Activated naive CD4-positive, alpha-beta T cell treated with anti-CD3 and anti-CD28 coated beads, Interleukin-2, amount 50 U/mL, for 16 hours (primary cell): ENCODE results near the gene RPTOR.
A peak's percentile ranks its signal among the peaks of the same experiment; 100 is the strongest.
"Not testable (repeated sequence)": the region's sequence is repeated elsewhere in the genome, so short reads cannot be mapped to it uniquely, and the experiment has no call there.

Source experiments
- DNase-seq: peaks from one replicate; pipeline ENCODE4 v3.0.0-alpha.2; 2020

RPTOR gene

DNA sequence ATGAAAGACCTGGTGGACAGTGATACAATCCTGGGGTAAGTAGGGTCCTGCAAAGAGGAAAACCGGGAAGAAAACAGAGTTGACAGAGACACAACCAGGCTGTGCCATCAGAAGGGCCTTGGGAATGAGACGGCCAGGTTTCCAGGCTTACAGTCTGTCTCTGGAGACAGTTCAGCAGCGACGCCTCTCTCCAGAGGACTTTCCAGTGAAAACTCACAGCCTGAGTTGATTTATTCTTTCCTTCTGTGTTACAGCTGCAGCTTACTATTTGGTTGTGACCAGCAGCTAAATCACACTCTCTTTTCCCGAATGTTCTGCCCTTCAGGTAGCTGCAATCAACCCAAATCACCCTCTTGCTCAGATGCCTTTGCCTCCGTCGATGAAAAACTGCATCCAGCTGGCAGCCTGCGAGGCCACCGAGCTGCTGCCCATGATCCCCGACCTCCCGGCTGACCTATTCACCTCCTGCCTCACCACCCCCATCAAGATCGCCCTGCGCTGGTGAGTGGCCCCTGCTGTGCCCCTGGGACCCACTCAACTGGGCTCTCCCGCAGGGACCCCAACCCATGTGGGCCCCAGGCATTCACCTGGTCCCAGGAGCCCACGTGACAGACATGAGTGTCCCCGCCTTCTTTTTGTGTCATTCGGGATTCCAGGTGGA lies 209.2 kb downstream of the RPTOR start:
- DNase-seq = no peak

DNA sequence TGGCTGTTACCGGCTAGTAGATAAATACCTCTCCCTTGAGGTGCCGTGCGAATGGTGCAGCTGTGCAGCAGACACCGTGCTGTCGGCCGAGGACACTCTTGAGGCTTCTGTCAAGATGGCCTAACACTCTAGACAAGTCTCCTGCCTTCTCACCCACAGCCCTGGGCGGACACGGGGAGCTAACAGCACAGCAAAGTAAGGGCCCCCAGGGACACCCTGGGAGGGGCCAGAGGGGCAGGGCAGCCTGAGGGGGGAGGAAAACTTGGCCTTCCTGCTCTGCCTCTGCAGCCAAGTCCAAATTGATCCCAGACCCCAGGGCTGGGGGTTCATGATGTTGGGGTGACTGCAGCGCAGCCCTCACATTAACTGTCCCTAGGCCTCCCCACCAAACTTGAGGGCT lies 210.2 kb downstream of the RPTOR start:
- DNase-seq = no peak

DNA sequence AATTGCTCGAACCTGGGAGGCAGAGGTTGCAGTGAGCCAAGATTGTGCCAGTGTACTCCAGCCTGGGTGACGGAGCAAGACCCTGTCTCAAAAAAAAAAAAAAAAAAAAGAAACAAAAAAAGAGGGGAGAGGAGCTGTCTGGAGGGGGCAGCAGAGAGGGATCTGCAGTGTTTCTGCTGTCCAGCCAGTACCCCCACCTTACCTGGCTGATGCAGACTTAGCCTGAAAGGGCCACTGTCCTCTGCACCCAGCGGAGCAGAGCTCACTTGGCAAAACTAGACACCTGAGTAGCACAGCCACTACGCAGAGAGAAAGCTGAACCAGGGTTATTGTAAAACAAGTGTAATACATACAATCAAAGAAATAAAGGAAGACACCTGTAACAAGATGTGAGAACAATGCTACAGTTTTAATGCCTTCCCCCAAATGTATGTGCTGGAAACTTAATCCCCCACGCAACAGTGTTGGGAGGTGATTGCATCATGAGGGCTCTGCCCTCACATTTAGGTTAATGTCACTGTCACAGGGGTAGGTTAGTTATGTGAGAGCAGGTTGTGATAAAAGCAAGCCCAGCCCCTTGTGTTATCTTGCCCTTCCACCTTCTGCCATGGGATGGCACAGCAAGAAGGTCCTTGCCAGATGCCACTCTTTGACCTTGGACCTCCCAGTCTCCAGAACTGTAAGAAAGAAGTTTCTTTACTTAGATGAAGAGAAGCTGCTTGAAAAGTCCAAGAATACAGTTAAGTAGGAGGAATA lies 211.2 kb downstream of the RPTOR start:
- no peak for DNase-seq

DNA sequence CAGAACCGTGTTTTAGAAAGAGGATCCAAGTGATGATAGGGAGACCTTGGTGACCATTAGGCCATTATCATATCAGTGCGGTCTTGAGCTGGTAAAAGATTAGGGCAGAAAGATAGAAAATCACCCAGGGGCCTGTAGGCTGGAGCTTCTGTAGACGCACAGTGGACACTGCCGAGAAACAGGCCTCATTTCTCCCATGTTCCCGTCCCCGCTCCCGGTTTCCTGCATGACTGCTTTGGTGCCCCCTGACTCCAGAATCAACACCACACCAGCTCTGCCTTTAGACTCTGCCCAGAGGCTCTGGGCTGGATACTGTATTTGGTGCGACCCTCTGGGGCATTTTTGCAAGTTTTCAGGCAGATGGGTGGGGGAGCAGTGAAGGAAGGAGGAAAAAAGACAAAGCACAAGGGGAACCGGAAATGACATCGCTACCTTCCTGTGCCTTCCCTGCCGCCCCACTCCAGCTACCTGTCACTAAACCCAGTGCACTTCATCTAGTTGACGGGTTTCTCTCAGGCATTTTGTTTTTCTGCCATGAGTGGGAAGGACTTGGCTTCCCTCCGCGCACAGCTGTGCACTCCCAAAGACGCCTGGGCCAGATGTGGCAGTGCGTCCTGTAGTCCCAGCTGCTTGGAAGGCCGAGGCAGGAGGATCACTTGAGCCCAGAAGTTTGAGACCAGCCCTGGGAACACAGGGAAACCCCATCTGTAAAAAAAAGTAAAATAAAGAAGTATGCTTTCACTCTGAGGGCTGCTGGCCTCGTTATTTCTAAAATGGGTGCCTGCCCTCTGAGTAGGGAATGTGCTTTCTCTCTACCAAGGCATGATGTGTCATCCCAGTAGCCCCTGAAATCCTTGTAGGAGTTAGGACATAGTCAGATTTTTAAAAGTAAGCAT lies 214.1 kb downstream of the RPTOR start:
- no peak for DNase-seq

DNA sequence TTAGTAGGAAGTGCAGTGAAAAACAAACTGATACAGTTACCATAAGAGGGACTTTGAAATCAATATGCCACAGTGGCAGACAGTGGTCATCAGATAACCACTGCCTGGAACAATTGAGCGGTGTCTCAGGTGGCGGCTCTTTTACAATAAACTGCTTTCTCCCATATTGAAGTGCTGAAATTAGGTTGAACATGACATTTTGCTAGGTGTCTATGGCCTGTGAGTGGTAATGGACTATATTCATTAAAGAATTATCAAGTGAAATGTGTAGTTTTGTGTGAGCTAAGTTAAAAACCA lies 214.7 kb downstream of the RPTOR start:
- DNase-seq = no peak

DNA sequence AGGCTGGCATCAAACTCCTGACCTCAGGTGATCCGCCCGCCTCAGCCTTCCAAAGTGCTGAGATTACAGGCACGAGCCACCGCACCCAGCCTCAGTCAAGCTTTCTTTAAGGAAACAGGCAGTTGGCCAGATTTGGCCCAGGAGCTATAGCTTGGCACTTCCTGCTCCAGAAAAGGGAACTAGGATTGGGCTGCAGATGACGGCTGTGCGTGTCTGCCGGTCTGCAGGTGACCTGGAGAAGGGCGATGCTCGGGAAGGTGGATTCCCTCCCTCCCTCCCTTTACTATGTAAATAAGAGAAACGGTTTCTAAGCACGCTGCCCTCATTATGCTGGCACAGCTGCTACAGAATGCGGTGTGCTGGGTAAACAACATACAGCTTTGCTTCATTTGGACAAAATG lies 215.9 kb downstream of the RPTOR start:
- no peak for DNase-seq

DNA sequence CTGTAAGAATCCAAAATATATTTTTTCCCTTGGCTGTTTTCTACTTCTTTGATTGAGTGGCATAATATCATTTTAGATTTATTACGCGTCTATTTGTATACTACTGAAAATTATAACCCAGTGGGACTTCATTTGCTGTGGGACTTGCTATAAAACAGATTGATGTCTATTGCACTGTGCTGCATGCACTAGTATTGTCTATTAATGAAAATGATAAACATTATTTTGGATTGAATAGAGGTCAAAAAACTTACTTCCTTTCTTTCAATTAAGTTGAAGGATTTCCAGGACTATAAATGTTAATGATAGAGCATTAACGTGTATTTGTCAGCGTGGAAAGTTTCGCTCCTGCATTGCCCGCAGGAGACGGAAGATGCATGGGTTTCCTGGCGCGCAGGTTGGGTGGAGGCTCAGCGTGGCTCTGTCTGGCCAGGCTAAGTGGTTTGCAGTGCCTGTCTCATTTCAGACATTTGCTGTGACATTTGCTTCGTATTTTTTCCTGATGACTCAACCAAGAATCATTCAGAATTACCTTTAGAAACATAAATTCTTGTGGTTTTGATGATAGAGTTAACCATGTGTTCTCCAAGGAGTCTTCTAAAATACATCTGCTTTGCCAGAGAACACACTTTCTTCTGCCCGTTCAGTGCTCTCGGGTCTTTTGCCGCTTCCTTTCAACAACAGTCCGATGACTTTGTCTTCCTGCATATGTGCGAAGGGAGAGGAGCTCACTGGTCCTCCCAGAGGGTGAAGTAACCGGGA lies 216.7 kb downstream of the RPTOR start:
- peak; percentile 76 for DNase-seq

DNA sequence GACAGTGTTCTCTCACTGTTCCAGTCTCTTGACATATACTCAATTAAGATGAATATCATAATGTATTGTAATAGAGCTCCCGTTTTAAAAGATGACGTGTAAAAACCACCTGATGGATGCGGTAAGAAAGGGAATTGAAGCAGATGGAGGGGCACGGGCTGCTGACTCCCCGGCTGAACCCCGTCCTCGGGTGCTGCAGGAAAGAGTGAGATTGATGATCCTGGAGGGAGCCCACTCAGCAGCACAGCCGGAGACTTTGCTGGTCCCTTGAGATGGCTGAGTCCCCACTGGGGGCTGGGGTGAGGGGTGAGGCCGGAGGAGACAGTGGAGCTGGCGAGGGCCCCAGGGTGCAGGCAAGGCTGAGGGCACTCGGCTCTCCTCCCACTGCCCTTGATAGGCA lies 217.4 kb downstream of the RPTOR start:
- DNase-seq = no peak

DNA sequence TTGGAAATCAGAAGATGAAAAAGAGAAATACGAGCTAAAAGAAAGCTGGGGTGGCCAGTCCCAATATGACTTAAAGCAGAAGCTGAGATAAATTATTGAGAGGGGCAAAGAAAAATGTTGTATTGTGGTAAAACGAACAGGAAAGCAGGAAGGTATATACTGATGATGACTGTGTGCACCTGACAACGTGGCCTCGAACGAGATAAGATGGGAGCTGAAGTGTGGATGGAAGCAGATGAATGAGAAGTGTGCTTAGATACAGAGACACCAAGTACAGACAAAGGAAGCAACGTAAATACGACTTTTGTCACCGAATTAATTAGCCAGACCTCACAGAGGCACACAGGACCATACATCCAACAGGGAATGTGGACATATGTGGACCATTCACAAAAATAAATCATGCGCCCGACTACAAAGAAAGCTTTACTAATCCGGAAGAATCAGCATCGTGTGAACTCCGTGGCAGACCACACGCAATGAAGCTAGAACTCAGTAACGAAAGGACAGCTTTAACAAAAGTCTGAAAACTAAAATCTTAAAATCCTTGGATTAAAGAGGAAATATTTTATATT lies 218.7 kb downstream of the RPTOR start:
- no peak for DNase-seq

DNA sequence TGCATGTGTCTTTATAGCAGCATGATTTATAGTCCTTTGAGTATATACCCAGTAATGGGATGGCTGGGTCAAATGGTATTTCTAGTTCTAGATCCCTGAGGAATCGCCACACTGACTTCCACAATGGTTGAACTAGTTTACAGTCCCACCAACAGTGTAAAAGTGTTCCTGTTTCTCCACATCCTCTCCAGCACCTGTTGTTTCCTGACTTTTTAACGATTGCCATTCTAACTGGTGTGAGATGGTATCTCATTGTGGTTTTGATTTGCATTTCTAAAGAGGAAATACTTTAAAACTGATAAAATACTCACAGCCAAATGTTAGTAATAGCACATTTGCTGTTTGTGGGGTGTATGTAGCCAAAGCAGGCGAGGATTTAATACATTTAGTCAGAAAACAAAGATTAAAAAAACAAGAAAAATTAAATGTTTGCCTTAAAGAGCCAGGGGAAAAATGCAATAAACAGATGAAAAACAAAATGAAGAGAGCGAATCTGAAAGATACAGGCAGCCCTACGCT lies 220.0 kb downstream of the RPTOR start:
- not testable (repeated sequence) for DNase-seq

DNA sequence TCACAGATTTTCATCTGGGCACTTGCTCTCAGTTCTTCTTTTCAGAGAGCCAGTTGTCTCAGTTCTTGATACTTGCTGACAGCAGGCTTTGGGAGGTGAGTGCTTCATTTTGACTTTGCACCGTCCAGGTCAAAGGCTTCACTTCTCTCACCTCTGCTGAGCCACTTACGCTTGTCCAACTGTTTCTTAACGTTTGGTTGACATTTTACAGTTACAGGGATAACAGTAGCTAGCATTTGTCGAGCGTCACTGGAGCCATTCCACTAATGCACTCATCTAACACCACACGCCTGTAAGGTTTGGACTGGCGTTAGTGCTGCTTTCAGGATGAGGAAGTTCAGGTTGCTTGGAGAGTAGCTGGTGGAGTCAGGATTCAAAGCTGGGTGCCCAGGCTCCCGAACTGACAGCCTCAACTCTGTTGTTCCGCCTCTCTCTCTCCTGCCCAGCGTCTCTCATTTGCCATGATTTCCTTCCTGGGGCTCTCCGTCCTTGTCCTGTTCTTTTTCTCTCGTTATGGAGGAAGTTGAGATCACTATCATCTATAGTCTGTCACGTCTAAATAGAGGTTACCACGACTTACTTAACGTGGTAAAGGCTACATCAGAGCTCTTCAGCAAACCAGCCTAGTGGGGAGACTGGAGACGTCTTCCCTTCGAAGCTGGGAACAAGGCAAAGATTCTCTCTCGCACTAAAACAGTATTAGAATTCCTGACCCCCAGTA lies 220.8 kb downstream of the RPTOR start:
- no peak for DNase-seq

DNA sequence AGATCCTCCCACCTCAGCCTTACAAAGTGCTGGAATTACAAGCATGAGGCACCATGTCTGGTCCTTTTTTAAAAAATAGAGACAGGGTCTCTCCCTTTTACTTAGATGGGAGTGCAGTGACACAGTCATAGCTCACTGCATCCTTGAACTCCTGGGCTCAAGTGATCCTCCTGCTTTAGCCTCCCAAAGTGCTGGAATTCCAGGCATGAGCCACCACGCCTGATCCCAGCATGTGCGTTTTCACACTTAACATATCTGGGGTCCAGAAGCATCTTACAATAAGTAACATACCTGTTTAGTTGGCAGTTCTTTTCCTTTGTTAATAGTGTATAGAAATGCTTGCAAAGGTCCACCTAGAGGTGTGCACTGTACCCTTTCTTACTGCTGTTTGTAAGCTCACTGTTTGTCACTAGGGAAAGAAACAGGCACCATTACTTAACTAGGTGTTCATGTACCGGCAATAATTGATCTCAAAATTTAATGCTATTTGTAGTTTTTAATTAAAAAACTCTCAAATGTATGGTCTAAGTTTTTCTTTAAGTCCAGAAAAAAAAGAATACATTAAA lies 221.7 kb downstream of the RPTOR start:
- DNase-seq = no peak

DNA sequence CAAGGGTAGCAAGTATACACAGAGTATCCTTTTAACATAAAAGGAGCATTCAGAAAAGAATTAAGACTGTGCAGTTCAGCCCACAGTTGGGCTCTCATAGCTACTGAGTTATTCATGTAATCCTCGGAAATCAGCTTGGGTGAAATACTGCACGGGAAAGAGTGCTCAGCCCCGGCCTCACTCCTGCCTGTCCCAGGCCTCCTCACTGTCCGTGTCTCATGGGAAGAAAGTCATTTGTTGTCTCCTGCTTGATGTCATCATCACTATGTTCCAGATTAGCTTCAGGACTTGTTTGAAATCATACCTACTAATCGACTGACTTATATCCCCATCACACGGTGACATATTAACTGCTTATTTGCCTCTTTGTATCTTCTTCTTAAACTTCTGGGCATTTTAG lies 223.8 kb downstream of the RPTOR start:
- no peak for DNase-seq

DNA sequence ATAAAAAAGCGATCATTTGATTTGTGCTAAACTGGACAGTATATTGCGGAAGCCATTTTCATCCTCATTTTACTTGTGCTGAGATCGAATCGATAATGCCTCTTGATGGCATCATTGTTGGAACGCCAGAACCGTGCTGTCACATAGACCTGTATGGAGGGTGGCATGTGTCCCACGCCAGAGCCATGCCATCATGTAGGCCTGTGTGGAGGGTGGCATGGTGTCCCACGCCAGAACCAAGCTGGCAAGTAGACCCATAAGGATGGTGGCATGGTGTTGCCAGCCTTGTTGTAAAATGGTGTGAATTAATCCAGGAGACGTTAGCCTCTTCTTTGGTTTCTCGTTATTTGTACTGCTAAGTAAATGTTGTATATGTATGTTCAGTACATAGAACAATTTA lies 224.3 kb downstream of the RPTOR start:
- no peak for DNase-seq

DNA sequence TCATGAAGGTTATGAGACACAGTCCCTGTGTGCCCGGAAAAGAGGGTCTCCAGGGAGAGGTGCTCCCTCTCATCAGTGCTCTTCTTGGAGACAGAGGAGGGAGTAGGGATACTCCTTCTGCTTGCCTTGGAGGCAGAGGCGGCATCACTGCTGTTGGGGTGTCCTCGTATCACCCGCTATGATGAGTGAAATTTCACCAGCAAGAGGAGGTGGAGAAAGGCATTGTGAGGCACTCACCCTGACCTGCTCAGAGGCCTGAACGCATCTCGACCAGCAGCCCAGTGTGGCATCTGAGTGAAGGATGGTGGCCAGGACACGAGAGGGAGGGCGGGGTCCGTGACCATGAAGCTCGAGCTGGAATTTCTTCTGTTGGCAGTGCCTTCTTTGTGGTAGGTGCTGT lies 224.9 kb downstream of the RPTOR start:
- DNase-seq = no peak

DNA sequence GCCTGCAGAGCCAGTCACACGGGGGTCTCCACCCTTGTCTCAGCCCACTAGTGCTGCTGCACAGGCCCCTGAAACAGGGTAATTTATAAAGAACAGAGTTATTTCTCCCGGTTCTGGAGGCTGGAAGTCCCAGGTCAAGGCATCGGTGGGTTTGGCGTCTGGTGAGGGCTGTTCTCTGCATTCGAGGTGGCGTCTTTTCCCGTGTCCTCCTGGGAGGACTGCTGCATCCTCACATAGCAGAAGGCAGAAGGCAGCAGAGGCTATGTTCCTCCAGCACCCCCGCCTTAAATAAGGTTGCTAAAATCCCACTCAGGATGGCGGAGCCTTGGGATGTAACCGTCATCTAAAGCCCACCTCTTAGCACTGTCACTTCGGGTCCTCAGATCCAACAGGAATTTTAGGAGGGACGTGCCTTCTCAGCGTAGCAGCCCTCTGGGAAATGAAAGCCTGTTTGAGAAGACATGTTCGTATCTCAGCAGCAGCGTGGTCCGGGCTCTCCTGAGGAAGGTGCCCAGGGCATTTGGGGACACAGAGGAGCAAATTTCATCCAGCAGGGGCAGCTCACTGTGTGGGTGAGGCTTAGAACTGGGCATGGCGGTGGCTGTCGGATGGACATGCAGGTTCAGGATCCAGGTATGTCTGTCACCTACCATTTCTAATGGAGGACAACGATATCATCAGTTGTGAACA lies 225.4 kb downstream of the RPTOR start:
- DNase-seq = no peak

DNA sequence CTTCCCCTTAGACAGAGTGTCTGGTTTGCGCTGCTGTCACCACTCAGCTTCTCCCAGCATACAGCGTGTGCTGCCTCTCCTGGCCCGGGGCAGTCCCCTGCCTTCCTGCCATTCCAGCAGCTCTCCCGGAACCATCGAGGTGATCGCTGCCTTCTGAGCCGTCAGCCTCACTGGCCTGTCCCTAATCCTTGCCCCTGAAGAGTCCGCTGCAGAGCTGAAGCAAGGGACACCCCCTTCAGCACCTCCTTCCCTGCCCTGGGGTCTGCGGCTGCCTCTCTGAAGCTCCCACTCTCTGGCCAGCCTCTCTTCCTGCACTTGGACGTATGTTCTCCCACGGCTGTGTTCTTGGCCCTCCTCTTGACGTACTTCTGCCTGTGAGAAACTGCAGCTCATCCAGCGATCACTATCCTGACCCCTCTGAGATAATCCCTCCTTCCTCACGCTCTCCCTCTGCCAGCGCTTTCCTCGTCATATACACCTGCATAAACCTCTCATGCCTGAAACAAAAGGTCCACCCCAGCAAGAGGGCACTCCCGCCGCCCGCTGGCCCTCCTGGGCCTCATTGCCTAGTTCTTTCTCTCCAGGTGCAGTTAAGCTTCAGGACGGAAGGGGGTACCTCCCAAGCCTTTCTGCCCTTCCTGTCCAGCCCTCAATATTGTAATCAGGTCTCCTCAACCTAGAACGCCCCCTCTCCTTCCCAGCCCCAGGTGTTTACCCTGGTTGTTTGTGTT lies 226.4 kb downstream of the RPTOR start:
- DNase-seq = no peak

DNA sequence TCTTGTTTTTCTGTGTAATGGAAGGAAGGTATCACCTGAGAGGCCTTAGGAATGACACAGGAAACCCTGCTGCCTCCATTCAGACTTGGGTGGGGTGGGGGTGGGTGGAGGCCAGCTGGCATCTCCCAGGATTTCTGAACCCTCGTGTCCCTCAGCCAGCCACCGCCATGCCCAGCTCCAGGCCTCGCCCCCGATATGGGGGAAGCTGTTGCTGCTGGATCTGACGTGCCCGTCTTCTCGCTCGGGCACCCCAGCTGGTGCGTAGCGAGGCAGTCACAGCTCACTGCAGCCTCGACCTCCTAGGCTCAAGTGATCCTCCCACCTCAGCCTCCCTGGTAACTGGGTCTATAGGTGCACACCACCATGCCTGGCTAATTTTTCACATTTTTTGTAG lies 227.0 kb downstream of the RPTOR start:
- no peak for DNase-seq

DNA sequence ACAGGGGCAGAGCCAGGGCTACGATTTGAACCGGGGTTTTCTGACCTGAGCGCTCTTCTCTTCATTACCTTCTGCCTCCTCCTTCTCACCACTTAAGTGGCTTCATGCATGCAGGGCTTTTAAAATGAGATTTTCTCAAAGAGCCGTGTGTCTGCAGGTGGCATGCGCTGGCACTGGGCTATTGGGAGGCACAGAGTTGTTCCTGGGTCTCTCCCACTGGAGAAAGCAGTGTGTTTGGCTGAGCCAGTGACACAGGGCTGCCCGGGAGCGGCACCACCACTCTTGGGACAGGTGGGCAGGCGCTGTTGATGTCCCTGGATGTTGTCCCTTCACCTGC lies 228.2 kb downstream of the RPTOR start:
- no peak for DNase-seq

DNA sequence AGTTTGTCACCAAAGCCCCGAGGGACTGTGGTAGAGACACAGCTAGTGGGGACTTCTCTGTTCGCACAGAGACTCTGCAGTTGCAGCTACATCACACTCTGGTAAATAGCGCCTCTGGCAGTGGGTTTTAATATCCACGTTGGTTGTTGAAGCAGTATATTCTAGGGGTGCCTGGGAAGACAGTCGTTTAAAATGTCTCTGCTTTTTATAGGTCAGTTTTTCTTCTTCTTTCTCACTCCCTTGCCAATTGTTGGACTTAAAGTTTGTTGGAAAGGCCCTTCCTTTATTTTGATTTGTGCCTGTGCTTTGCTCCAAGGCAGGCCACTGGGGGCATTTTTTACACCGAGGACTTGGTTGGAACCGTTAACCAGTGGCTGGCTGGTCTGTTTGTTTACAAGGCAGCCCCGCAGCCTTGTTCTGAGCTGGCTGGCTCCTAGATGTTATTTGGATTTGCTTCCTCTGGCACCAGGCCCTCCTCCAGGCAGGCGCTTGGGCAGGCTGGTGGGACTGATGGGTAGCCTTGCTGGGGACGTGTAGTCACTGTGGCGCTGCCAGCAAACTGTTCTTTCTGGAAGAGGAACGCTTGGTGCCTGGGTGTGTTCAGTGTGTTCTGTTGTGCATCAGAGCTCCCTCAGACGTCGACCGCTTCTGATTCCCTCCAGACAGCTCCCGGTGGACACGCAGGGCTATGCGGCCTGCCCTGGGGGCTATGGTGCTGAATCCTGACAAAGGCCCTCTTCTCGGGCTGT lies 228.8 kb downstream of the RPTOR start:
- no peak for DNase-seq
